Ovary (tissue), 3 donors: Measurements from ENCODE around the gene SEMA3E.

Source experiments
- CTCF ChIP-seq, 3 donors: fragments of 450-650 bp in 2 of 3; fragments of 200-600 bp in 1 of 3; IDR thresholded peaks; one replicate each; pipeline versions ENCODE4 v1.5.1 to v1.8.0; 2016 to 2022; ENCODE audit warnings: antibody characterized with exemption in 3 of 3, mild to moderate bottlenecking in 1 of 3
- POLR2A ChIP-seq: fragments of 450-650 bp; IDR thresholded peaks from one replicate; pipeline ENCODE4 v1.6.1; 2017; ENCODE audit warnings: antibody characterized with exemption, mild to moderate bottlenecking, moderate library complexity
- donor health status: DM: no; HTN: no; CAD: no.

GRCh38 chr7:83326223-83326622 is 322.7 kb downstream of the SEMA3E start:
- TF ChIP-seq CTCF (IDR thresholded peaks at IDR 0.05) (no peak), POLR2A (no peak)
